NCI-H2171 (cell line): ENCODE results near the gene ACSM3.

Experiments
- DNase-seq: peaks from one replicate; lab custom pipeline; 2025; lab: John Stamatoyannopoulos, UW

ACSM3 gene

GRCh38 chr16:20806168-20807050, 42.6 kb downstream of the ACSM3 start, which contains the start of the genes ERI2 and REXO5:
ERI2 (minus strand) TSS chr16:20806472; CDS start chr16:20806430, 42 bp downstream.
REXO5 (plus strand) TSS chr16:20806527; CDS start chr16:20806954, 427 bp downstream.
- peak; percentile 91 for DNase-seq

DNA sequence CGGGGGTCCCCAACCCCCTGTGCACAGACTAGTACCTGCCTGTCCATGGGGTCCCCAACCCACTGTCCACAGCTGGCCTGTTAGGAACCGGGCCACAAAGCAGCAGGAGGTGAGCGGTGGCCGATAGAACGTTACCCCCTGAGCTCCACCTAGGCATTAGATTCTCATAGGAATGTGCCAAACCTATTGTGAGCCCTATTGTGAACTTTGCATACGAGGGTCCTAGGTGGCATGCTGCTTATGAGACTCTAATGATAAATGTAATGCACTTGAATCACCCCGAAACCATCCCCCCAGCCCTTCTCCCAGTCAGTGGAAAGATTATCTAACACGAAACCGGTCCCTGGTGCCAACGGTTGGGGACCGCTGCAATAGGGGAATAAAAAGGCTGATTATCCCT, 44.0 kb downstream of the ACSM3 start:
- no peak for DNase-seq

DNA sequence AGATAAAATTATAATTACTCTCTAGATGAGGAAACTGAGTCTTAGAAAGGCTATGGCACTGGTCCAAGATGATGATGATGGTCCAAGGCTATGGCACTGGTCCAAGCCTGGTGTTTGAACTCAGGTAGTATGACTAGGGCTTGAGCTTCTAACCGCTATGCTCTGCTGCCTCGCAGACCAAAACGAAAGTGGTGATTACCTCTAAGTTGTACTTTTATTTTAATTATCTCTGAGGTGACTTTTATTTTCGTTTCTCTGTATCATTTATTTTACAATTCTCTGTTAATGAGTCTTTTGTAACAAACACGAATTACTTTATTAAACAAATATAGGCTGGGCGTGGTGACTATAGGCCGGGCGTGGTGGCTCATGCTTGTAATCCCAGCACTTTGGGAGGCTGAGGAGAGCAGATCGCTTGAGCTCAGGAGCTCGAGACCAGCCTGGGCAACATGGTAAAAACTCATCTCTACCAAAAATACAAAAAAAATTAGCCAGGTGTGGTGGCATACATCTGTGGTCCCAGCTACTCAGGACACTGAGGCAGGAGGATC, 48.1 kb downstream of the ACSM3 start:
- no peak for DNase-seq

- no peak for DNase-seq
Observed at GRCh38 chr16:20812510-20812909, 48.7 kb downstream of the ACSM3 start.

- DNase-seq = no peak
Observed at GRCh38 chr16:20814784-20815183, 51.0 kb downstream of the ACSM3 start.

GRCh38 chr16:20818929-20819585, 55.2 kb downstream of the ACSM3 start:
- DNase-seq = no peak

- no peak for DNase-seq
Observed at GRCh38 chr16:20821682-20822081, 57.9 kb downstream of the ACSM3 start.

DNA sequence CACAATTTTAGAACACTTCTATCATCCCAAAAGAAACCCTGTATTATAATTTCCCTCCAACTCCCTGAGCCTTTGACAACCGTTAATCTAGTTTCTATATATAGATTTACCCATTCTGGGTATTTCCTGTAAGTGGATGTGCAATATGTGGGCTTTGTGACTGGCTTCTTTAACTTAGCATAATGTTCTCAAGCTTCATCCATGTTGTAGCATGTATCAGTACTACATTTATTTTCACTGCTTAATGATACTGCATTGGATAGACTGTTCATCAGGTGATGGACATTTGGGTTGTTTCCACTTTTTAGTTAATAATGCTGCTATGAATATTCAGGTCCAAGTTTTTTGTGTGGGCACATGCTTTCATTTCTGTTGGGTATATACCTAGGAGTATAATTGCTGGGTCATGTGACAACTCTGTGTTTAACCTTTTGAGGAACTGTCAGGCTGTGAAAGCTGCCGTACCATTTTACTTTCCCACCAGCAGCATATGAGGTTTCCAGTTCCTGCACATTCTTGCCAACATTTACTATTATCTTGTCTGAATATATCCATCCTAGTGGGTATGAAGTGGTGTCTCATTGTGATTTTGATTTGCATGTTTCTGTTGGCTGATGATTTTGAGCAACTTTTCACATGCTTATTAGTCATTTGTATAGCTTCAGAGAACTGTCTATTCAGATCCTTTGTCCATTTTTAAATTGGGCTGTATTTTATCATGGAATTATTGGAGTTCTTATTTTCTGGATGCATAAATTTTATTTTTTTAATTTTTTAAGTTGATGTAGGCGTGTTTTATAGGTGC, 58.9 kb downstream of the ACSM3 start:
- DNase-seq = no peak

- no peak for DNase-seq
Observed at GRCh38 chr16:20826039-20826566, 62.3 kb downstream of the ACSM3 start.

DNA sequence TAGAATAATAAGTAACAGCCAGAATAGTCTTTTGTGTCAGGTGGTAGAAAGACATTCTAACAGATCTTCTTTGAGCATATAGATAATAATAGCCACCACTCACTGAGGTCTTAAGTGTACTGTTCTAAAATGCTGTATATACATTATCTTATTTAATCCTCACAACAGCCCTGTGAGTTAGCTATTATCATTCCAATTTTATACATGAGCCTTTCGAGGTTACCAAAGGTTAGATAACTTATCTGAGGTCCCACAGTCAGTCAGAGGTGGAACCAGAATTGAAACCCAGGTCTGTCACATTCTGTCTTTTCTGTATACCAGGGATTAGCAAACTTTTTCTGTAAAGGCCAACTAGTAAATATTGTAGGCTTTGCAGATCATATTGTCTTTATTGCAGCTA, 65.7 kb downstream of the ACSM3 start:
- DNase-seq = no peak

- DNase-seq = no peak
Observed at GRCh38 chr16:20830372-20830771, 66.6 kb downstream of the ACSM3 start.

DNA sequence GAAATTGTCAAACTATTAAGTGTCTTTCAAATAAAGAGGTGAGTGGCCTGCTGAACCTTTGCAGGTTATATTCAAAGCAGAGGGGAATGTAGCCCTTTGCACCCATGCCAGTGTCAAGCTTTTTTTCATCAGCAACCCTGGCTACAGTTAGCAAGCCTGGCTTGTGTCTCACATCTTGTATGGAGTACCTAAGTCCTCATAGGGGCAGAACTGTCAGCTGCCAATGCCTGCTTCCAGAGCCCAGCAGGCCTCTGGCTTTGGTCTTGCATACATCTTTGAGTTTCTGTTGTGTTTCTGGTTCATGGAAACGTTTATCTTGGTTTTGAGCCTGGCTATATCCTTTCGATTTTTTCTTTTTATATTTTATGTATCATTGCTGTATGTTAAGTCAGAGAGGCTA, 69.3 kb downstream of the ACSM3 start:
- no peak for DNase-seq

- DNase-seq = no peak
Observed at GRCh38 chr16:20838240-20838639, 74.4 kb downstream of the ACSM3 start.

DNA sequence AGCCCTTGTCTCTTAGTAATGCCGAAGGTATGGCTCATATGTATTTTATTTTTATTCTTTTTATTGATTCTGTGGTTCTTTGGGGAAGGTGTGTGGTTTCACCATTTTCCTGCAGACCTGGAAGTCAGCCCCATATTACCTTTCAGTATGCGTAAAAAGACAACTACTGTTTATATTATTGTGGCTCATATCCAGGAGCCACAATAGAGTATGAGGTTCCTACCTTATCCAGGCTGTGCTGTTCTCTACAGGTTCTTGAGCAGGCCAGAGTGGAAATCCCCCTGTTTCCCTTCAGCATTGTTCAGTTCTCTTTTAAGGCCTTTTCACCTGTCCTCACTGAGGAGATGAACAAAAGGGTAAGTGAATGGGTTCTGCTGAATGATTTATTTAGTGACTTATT, 75.7 kb downstream of the ACSM3 start:
- no peak for DNase-seq

GRCh38 chr16:20844054-20844453, 80.2 kb downstream of the ACSM3 start:
- no peak for DNase-seq

DNA sequence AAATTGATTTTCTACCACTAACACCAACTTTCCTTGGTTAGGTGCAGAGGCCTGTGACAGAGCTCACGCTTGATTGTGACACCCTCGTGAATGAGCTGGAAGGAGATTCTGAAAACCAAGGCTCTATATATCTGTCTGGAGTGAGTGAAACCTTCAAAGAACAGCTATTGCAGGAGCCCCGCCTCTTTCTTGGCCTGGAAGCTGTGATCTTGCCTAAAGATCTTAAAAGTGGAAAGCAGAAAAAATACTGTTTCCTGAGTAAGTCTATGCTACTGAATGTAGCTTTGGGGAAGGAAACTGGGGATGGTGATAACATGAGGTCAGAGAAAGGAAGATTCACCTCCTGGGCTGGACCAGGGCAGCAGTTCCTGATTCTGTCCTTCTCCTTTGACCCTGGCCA, 80.8 kb downstream of the ACSM3 start:
- DNase-seq = no peak

DNA sequence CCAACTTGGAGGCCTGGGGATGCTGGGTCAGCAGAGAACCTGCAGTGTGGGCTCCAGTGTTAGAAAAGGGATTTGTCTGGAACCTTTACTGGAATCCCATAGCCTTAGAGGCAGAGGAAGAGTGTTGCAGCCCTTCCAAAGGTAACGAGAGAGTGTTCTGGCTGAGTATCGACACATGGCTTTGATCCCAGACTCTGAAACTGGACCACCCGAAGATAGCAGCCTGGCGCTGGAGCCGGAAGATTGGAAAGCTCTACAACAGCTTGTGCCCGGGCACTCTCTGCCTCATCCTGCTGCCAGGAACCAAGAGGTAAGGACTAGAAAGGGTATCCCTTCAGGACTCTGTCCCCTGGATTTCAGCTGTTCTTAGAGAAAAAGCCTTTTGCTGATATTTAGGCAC, 82.2 kb downstream of the ACSM3 start:
- DNase-seq = no peak

- no peak for DNase-seq
Observed at GRCh38 chr16:20846551-20846950, 82.7 kb downstream of the ACSM3 start.
